Brain microvascular endothelial cell (primary cell): ENCODE results near the gene PLD1.

Experiments used
- DNase-seq: peaks from one replicate; pipeline ENCODE4 v3.0.0-alpha.2; 2020
- H3K27ac ChIP-seq: fragments of 250-450 bp; sonication (Bioruptor Pico); 2 replicates; pipeline ENCODE4 v1.5.1; 2020; ENCODE audit warnings: mild to moderate bottlenecking, moderate library complexity
- H3K27me3 ChIP-seq: fragments of 250-450 bp; sonication (Bioruptor Pico); replicated peaks from 2 replicates; pipeline ENCODE4 v1.5.1; 2020; ENCODE audit warnings: mild to moderate bottlenecking
- H3K36me3 ChIP-seq: fragments of 250-450 bp; sonication (Bioruptor Pico); replicated peaks from 2 replicates; pipeline ENCODE4 v1.5.1; 2020; ENCODE audit warnings: mild to moderate bottlenecking
- H3K4me3 ChIP-seq: 2 replicates; pipeline ENCODE4 v1.5.1; 2011; ENCODE audit warnings: low read depth, mild to moderate bottlenecking, control low read depth, low read length, moderate library complexity
- CTCF ChIP-seq: IDR thresholded peaks from 2 replicates; pipeline ENCODE4 v1.5.1; 2011; ENCODE audit warnings: low read depth, mild to moderate bottlenecking, moderate library complexity, low read length, control low read depth, inconsistent platforms; ENCODE audit errors: missing control alignments
- in situ Hi-C: cut with HindIII; loops from 2 replicates; pipeline ENCODE4 v1.10.0; 2017; ENCODE audit warnings: low sequenced_read_pairs, low pct_ligation_motif_present

The PLD1 gene

DNA sequence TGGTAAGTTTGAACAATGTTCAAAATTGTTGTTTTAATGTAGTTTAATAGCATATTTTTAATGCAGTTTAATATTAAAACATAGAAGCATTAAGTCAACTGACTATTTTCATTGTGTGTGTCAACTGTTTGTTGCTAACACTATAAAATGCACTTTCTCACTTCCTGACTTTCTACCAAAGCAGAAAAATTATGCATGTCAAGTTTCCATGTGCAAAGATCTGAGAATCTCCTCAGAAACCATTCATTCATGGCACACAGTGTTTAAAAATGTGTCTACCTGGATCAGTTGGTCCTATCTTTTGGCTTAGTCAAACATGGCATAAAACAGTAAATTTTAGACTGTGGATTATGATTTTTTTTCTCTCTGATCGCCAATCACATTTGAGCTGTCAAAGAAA lies 156.0 kb downstream of the PLD1 start:
- in situ Hi-C loops: no loop called here
- H3K27me3 ChIP-seq: no peaks in the 10 kb centered on the region
- H3K36me3 ChIP-seq: no peaks in the 10 kb centered on the region
- H3K27ac ChIP-seq: no peak overlapping the region
- no peak for TF ChIP-seq CTCF
- DNase-seq: no peak
- no peak overlapping the region for H3K4me3 ChIP-seq

- no peaks in the 10 kb centered on the region for H3K27me3 ChIP-seq
- no peak for TF ChIP-seq CTCF
- no peaks in the 10 kb centered on the region for H3K36me3 ChIP-seq
- no peak overlapping the region for H3K27ac ChIP-seq
- DNase-seq: no peak
- H3K4me3 ChIP-seq: no peak overlapping the region
- in situ Hi-C loops: no loop called here
Measured at GRCh38 chr3:171653701-171654100, 156.6 kb downstream of the PLD1 start.

DNA sequence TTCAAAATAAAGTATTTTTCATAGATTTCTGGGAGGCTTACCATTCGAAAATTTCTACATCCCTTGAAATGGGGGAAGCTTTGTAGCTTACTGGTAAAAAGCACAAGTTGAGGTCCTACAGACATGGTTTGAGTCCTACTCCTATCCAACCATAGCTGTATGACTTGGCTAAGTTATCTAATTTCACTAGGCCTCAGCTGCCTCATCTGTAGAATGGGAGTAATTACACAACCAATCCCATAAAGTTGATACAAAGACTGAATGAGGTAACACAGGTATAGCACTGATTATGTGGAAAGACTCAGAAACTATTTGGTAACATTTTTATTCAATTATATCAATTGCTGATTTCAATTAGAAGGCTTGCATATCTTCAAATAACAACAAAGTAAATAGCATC lies 157.4 kb downstream of the PLD1 start:
- Histone ChIP-seq H3K4me3 (no peak overlapping the region), H3K36me3 (no peaks in the 10 kb centered on the region), H3K27me3 (no peaks in the 10 kb centered on the region), H3K27ac (no peak overlapping the region)
- no peak for DNase-seq
- TF ChIP-seq CTCF: no peak
- in situ Hi-C loops: no loop called here

GRCh38 chr3:171649911-171650592 lies 160.2 kb downstream of the PLD1 start:
- no peaks in the 10 kb centered on the region for H3K36me3 ChIP-seq
- no peak for DNase-seq
- H3K27ac ChIP-seq: no peak overlapping the region
- H3K4me3 ChIP-seq: no peak overlapping the region
- in situ Hi-C loops: no loop called here
- H3K27me3 ChIP-seq: no peaks in the 10 kb centered on the region
- no peak for TF ChIP-seq CTCF

- Histone ChIP-seq H3K36me3 (no peaks in the 10 kb centered on the region), H3K4me3 (no peak overlapping the region), H3K27me3 (no peaks in the 10 kb centered on the region), H3K27ac (no peak overlapping the region)
- in situ Hi-C loops: no loop called here
- no peak for DNase-seq
- TF ChIP-seq CTCF: no peak
Measured at GRCh38 chr3:171649267-171649666, 161.0 kb downstream of the PLD1 start.

GRCh38 chr3:171648069-171648468 lies 162.2 kb downstream of the PLD1 start:
- no peak overlapping the region for H3K27ac ChIP-seq
- no peak overlapping the region for H3K4me3 ChIP-seq
- no peaks in the 10 kb centered on the region for H3K36me3 ChIP-seq
- in situ Hi-C loops: no loop called here
- no peaks in the 10 kb centered on the region for H3K27me3 ChIP-seq
- TF ChIP-seq CTCF: no peak
- no peak for DNase-seq
